ENCODE measurements around the gene TMEM88.

The TMEM88 gene

GRCh38 chr17:7843536-7844291, 11.2 kb upstream of the TMEM88 start:
- peak; percentile 79 to 90 (median 84) for DNase-seq (ENCODE audit: low read depth in 3 of 3)

- peak; percentile 66 to 82 (median 77) for DNase-seq (ENCODE audit: low read depth in 3 of 3)
These were observed 10.3 kb upstream of the TMEM88 start for GRCh38 chr17:7844292-7845154.

- DNase-seq (ENCODE audit: low read depth in 3 of 3) = no peak
These were observed 9.4 kb upstream of the TMEM88 start for GRCh38 chr17:7845359-7846062.

- DNase-seq (ENCODE audit: low read depth in 3 of 3) = no peak
These were observed 8.7 kb upstream of the TMEM88 start for GRCh38 chr17:7846063-7846735.

GRCh38 chr17:7846765-7847661, 7.9 kb upstream of the TMEM88 start:
- DNase-seq (ENCODE audit: low read depth in 3 of 3) = no peak

GRCh38 chr17:7848131-7848579, 6.7 kb upstream of the TMEM88 start:
- DNase-seq (ENCODE audit: low read depth in 3 of 3) = no peak

GRCh38 chr17:7848739-7849129, 6.1 kb upstream of the TMEM88 start:
- DNase-seq (ENCODE audit: low read depth in 3 of 3) = no peak

GRCh38 chr17:7849130-7849750, 5.6 kb upstream of the TMEM88 start:
- no peak for DNase-seq (ENCODE audit: low read depth in 3 of 3)

- no peak for DNase-seq (ENCODE audit: low read depth in 3 of 3)
These were observed 4.9 kb upstream of the TMEM88 start for GRCh38 chr17:7849751-7850504.

- DNase-seq (ENCODE audit: low read depth in 3 of 3) = no peak
These were observed 4.0 kb upstream of the TMEM88 start for GRCh38 chr17:7850701-7851437.

- peak; percentile 86 to 94 (median 86) for DNase-seq (ENCODE audit: low read depth in 3 of 3)
These were observed 3.2 kb upstream of the TMEM88 start for GRCh38 chr17:7851438-7852261.

- no peak for DNase-seq (ENCODE audit: low read depth in 3 of 3)
These were observed 2.6 kb upstream of the TMEM88 start for GRCh38 chr17:7852262-7852670.

- no peak for DNase-seq (ENCODE audit: low read depth in 3 of 3)
These were observed 1.8 kb upstream of the TMEM88 start for GRCh38 chr17:7852919-7853690.

GRCh38 chr17:7853691-7854038, 1.2 kb upstream of the TMEM88 start:
- DNase-seq (ENCODE audit: low read depth in 3 of 3) = no peak

- DNase-seq (ENCODE audit: low read depth in 3 of 3) = no peak
These were observed 638 bp upstream of the TMEM88 start for GRCh38 chr17:7854078-7854777.

GRCh38 chr17:7855660-7856010, 769 bp downstream of the TMEM88 start:
- no peak for DNase-seq (ENCODE audit: low read depth in 3 of 3)

Measured in stimulated activated CD4-positive, alpha-beta T cell treated with anti-CD3 and anti-CD28 coated beads, TNF-alpha, amount 100 ng/mL, for 24 hours (primary cell).